HCT116 (cell line): ENCODE results near the gene MBD3L1. TPM values are rescaled to one million over a fixed set of nuclear protein-coding genes. Genes with fewer than 3 reads are reported as not detected.
A peak's percentile ranks its signal among the peaks of the same experiment; 100 is the strongest.

Experiments used
- ATAC-seq: fragments of 200-7000 bp; cut with Tn5 transposase; 2 replicates; pipeline ENCODE4 v1.9.1; 2020; ENCODE audit warnings: mild to moderate bottlenecking, moderate library complexity
- BruUV-seq: library from RNA; stranded (reverse); fragments of 400-500 nt; replicated peaks from 2 replicates; lab custom pipeline; 2021; lab: Mats Ljungman, UMichigan
- CTCF ChIA-PET: fragments of 300-600 bp; sonication (Branson Sonifier 250); formaldehyde crosslinking; loops from one replicate; lab custom pipeline; 2021; ENCODE audit warnings: antibody characterized with exemption; lab: Charles Lee
- POLR2A ChIA-PET: fragments of 300-600, 350-600 bp; sonication (Branson Sonifier 250); formaldehyde crosslinking; loops from one replicate; lab custom pipeline; 2021; ENCODE audit warnings: antibody characterized with exemption; lab: Charles Lee
- RAD21 ChIA-PET, 2 experiments: fragments of 300-600 bp; sonication (Branson Sonifier 250); formaldehyde crosslinking; loops; one replicate each; lab custom pipeline; 2023; ENCODE audit warnings: low total read pairs in 2 of 2; ENCODE audit not compliant: uncharacterized antibody in 2 of 2, unreplicated experiment in 2 of 2, low non-redundant PET in 1 of 2; lab: Charles Lee
- DNase-seq: peaks from one replicate; pipeline ENCODE4 v3.0.0-alpha.2; 2010; ENCODE audit warnings: low read depth, low spot score
- H2AFZ ChIP-seq: fragments of 200-600 bp; shearing (Covaris generic), sonication (generic); 2 replicates; pipeline ENCODE4 v1.6.1; 2017; ENCODE audit warnings: low read depth, mixed run types, mixed read lengths, antibody characterized with exemption, low read length; ENCODE audit not compliant: poor library complexity, severe bottlenecking
- H3K27ac ChIP-seq: 2 replicates; pipeline ENCODE4 v1.5.1; 2012; ENCODE audit warnings: low read depth, low read length
- H3K27me3 ChIP-seq: fragments of 200-600 bp; sonication (generic); 2 replicates; pipeline ENCODE4 v1.6.1; 2016; ENCODE audit warnings: mixed run types, low read length, mixed read lengths; ENCODE audit not compliant: insufficient read depth
- H3K36me3 ChIP-seq, 2 experiments: fragments of 200-500 bp in 1 of 2; fragments of 200-600 bp in 1 of 2; sonication (Bioruptor generic) in 1 of 2; sonication (generic) in 1 of 2; 2 replicates each; pipeline versions ENCODE4 v1.5.1 to v1.6.1; 2014 to 2016; ENCODE audit warnings: low read length in 2 of 2, inconsistent platforms in 1 of 2, mixed read lengths in 1 of 2, mixed run types in 1 of 2; ENCODE audit not compliant: insufficient read depth in 2 of 2, control insufficient read depth in 1 of 2
- H3K4me1 ChIP-seq, 2 experiments: fragments of 200-600 bp in 1 of 2; sonication (generic) in 1 of 2; 2 replicates each; pipeline versions ENCODE4 v1.5.1 to v1.6.1; 2012 to 2017; ENCODE audit warnings: low read length in 2 of 2, inconsistent platforms in 1 of 2, mild to moderate bottlenecking in 1 of 2, mixed read lengths in 1 of 2, mixed run types in 1 of 2, moderate library complexity in 1 of 2; ENCODE audit not compliant: insufficient read depth in 2 of 2, control insufficient read depth in 1 of 2
- H3K4me2 ChIP-seq: fragments of 200-600 bp; sonication (generic); 2 replicates; pipeline ENCODE4 v1.6.1; 2017; ENCODE audit warnings: mixed run types, low read length, mixed read lengths
- H3K4me3 ChIP-seq, 2 experiments: fragments of 200-600 bp in 1 of 2; sonication (generic) in 1 of 2; replicated peaks in 1 of 2; 2 replicates each; pipeline ENCODE4 v1.5.1; 2011 to 2016; ENCODE audit warnings: low read length in 2 of 2, control low read depth in 1 of 2, low read depth in 1 of 2, mild to moderate bottlenecking in 1 of 2, mixed read lengths in 1 of 2, mixed run types in 1 of 2
- H3K79me2 ChIP-seq: fragments of 200-600 bp; sonication (generic); 2 replicates; pipeline ENCODE4 v1.6.1; 2017; ENCODE audit warnings: mild to moderate bottlenecking, mixed run types, low read length, moderate library complexity, mixed read lengths; ENCODE audit not compliant: insufficient read depth
- H3K9ac ChIP-seq: fragments of 200-600 bp; sonication (generic); 2 replicates; pipeline ENCODE4 v1.6.1; 2016; ENCODE audit warnings: low read length, mixed read lengths
- H3K9me2 ChIP-seq: fragments of 200-600 bp; sonication (generic), shearing (Covaris generic); 2 replicates; pipeline ENCODE4 v1.6.1; 2017; ENCODE audit warnings: mixed run types, mild to moderate bottlenecking, moderate library complexity; ENCODE audit not compliant: insufficient read depth
- H3K9me3 ChIP-seq, 2 experiments: fragments of 200-500 bp in 1 of 2; fragments of 200-600 bp in 1 of 2; sonication (Bioruptor generic) in 1 of 2; sonication (generic) in 1 of 2; 2 replicates each; pipeline ENCODE4 v1.6.1; 2014 to 2017; ENCODE audit warnings: low read length in 2 of 2, mixed read lengths in 2 of 2, inconsistent platforms in 1 of 2, low read depth in 1 of 2, mild to moderate bottlenecking in 1 of 2, mixed run types in 1 of 2, moderate library complexity in 1 of 2; ENCODE audit not compliant: control insufficient read depth in 1 of 2, insufficient read depth in 1 of 2
- H4K20me1 ChIP-seq: fragments of 200-600 bp; sonication (generic), shearing (Covaris generic); 2 replicates; pipeline ENCODE4 v1.6.1; 2017; ENCODE audit warnings: mixed run types, mild to moderate bottlenecking, moderate library complexity; ENCODE audit not compliant: insufficient read depth
- ATF3 ChIP-seq: IDR thresholded peaks from 2 replicates; pipeline ENCODE4 v1.6.1; 2012
- CBX3 ChIP-seq: IDR thresholded peaks from 2 replicates; pipeline ENCODE4 v1.6.1; 2012; ENCODE audit warnings: low read depth
- EZH2 ChIP-seq: fragments of 200-600 bp; sonication (generic); IDR thresholded peaks from 2 replicates; pipeline ENCODE4 v1.6.1; 2017; ENCODE audit warnings: antibody characterized with exemption, mixed run types
- MAX ChIP-seq: IDR thresholded peaks from 2 replicates; pipeline ENCODE4 v1.6.1; 2012
- ZNF274 ChIP-seq: fragments of 200-500 bp; sonication (Bioruptor generic); IDR thresholded peaks from 2 replicates; pipeline ENCODE4 v1.6.1; 2014; ENCODE audit warnings: mild to moderate bottlenecking, low read depth, low read length, inconsistent platforms
- intact Hi-C: fragments of 100-400 bp; cut with micrococcal nuclease; formaldehyde crosslinking; loops from 2 replicates; pipeline ENCODE4 v1.10.0; 2022
- total RNA-seq: library from RNA; stranded (reverse); gene quantifications from one replicate; pipeline ENCODE4 v1.2.1, GENCODE V29; 2021; ENCODE audit not compliant: unreplicated experiment

MBD3L1 gene
- total RNA-seq, 1 experiment from 2014 or later, result not detected

- ChIA-PET RAD21 (no interaction called here), CTCF (no interaction called here), POLR2A (no interaction called here)
- DNase-seq (no peak), ATAC-seq (no peak)
- Histone ChIP-seq H3K36me3 (peaks cover 17 to 63% of the 10 kb centered on the region in 2 experiments), H3K27me3 (no peaks in the 10 kb centered on the region), H4K20me1 (no peaks in the 10 kb centered on the region), H3K4me2 (no peak overlapping the region), H3K4me1 (no peaks in the 10 kb centered on the region), H3K4me3 (no peak overlapping the region), H3K79me2 (no peaks in the 10 kb centered on the region), H3K27ac (no peak overlapping the region), H3K9me2 (no peaks in the 10 kb centered on the region), H3K9ac (no peak overlapping the region), H2AFZ (no peak overlapping the region), H3K9me3 (peaks cover 49 to 74% of the 10 kb centered on the region in 2 experiments; a peak in 3 of 4 replicates)
- intact Hi-C loops, result no loop called here
- TF ChIP-seq ZNF274, result peak; percentile 91
- no peak for TF ChIP-seq ATF3
- TF ChIP-seq CBX3, result peak; percentile 57; the same call in 1 of the 2 replicates
- BruUV-seq, result TSS peak; percentile 33
These were observed 20.6 kb upstream of the MBD3L1 start for GRCh38 chr19:8811315-8812172.

GRCh38 chr19:8814176-8814575 is 18.0 kb upstream of the MBD3L1 start:
- no peak for DNase-seq
- intact Hi-C loops, result no loop called here
- RAD21 ChIA-PET, result no interaction called here

More at GRCh38 chr19:8814176-8814575, 18.0 kb upstream of the MBD3L1 start:
- no peak for ATAC-seq
- Histone ChIP-seq H3K9me2 (no peaks in the 10 kb centered on the region), H3K27ac (no peak overlapping the region), H3K36me3 (peaks cover 25 to 75% of the 10 kb centered on the region in 2 experiments), H3K4me3 (no peak overlapping the region), H3K4me2 (no peak overlapping the region), H4K20me1 (no peaks in the 10 kb centered on the region), H3K79me2 (no peaks in the 10 kb centered on the region), H3K9me3 (peaks cover 47 to 73% of the 10 kb centered on the region in 2 experiments; a peak in 3 of 4 replicates), H3K27me3 (no peaks in the 10 kb centered on the region), H2AFZ (no peak overlapping the region), H3K4me1 (no peaks in the 10 kb centered on the region), H3K9ac (no peak overlapping the region)
- CTCF ChIA-PET, result no interaction called here
- TF ChIP-seq MAX (no peak), ZNF274 (no peak), EZH2 (no peak)
- POLR2A ChIA-PET, result no interaction called here
- no TSS peak for BruUV-seq
